HG03108 (cell line): Measurements from ENCODE around the gene CDK1.

Experiments used
- ATAC-seq: cut with Tn5 transposase; IDR thresholded peaks from one replicate; pipeline ENCODE4 v1.9.1; 2021; ENCODE audit warnings: moderate library complexity; ENCODE audit not compliant: unreplicated experiment

CDK1 gene

DNA sequence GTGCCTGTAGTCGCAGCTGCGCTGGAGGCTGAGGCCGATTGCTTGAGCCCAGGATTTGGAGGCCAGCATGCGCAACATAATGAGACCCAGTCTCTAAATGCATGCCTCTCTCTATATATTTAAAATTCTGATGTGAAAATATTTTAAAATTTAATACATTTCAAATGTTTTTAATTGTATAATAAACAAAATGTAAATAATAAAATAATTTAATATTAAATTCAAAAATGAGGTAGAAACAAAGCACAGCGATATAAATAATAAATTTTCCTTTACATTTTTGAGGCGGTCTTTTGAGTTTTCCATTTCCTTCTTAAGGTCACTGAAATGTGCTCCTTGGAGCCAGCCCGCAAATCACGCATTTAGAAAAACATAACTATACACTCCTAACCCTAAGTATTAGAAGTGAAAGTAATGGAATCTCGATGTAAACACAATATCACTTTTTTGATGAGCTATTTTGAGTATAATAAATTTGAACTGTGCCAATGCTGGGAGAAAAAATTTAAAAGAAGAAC lies 523 bp upstream of the CDK1 start:
- ATAC-seq: peak; percentile 4

DNA sequence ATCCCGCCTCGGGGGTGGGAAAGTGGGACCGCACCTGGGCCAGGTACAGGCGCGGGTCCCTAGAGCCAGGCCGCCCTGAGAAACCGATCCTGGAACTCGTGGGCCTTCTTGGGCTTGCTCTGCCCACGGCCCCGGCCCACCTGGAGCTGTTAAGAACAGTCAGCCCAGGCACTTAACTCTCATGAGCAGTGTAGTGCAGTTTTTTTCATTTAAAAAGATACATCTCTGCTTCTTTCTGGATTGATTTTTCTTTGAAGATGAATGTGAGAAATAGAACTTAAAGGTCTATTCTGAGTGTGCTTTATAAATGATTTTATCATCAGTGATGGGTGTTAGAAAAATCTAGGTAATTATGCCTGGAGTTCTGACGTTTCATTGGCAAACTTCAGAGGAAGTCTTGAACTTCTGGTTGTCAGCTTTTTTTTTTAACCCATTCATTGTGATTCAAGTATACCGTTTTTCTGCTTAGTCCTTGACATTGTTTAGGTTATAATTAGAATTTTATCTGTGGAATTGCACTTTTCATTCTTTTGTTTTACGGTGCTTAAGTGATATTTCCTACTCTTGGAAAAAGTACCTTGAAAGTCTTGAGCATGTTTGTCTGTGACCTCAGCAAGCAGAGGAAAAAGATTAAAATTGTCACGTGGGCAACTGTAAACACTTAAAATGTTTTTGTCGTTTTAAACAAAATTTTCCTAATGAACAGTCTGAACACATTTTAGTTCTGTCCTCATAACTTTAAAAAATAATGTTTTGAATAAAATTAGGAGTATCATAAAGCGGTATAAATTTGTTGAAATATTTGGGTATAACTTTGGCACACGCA lies 906 bp downstream of the CDK1 start:
- ATAC-seq: no peak

DNA sequence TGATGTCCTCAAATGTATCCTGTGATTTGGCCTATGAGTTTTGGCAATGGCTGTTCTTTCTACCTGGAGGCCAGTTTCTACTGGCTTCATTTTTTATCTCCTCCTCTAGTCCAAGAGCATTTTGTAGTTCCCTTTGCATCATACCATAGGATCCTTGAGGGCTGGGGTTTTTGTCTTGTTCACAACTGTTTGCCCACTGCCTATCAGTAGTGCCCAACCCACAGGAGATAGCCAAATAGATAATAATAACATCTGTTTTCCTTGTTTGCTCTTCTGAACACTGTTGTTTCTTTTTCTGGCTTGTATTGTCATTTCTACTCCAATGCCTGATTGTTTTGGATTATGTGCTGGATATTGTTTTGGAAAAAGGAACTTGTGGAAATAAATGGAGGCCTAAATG lies 3.4 kb downstream of the CDK1 start:
- ATAC-seq: no peak

DNA sequence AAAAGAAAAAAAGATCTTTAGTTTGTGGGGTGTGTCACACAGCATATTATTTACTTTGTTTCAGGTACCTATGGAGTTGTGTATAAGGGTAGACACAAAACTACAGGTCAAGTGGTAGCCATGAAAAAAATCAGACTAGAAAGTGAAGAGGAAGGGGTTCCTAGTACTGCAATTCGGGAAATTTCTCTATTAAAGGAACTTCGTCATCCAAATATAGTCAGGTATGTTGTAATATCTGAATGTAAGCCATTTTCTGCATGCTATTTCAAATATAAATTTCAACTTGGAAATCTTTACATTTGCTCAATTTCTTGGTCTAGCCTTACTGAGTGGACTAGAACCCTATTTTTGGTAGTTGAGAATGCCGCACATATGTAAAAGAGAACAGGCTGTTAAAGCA lies 6.4 kb downstream of the CDK1 start:
- ATAC-seq: no peak

DNA sequence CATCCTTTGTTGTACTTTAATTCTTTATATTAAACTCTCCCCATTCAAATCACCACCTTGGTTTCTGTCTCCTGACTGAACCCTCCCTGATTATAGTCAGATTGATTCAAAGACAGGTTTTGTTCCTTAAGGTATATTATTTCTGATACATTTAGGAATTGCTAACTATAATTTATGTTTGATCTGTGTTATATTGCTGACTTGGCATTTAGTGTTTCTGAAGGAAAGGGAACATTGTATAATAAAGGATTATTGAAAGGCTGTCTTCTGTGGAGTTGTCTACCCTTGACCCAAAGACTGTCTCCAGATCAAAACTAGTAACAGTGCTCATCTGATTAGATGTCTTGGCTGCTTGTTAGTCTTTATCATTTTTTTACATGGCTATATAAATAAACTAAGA lies 10.3 kb downstream of the CDK1 start:
- no peak for ATAC-seq

DNA sequence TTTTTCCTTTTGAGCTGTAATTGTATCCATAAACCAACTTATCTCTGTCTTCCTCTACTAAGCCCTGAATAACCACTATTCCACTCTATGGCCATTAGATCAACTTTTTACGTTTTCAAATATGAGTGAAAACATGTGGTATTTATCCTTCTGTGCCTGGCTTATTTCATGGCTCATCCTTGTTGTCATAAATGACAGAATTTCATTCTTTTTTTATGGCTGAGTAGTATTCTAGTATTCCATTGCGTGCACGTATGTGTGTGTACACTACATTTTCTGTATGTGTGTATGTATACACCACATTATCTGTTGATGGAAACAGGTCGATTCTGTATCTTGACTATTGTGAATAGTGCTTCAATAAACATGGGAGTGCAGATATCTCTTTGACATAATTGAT lies 11.1 kb downstream of the CDK1 start:
- no peak for ATAC-seq

DNA sequence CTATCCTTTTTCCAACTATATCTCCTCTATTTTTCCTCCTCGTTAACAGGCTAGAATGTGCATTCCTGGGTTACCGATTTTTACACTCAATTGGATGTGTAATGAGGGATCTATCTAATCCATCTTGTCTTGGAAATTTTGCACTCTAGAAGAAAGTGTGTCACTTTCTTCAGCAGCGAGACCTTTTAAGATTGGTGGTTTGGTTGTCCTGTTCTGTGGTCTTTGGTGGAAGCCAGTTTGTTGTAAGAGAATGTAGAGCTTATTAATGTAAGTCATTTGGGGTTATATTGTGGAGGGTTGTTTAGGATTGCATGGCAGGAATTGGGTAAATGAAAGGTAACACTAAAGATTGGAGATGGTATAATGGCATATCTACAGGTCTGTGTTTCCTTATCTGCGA lies 16.7 kb downstream of the CDK1 start:
- no peak for ATAC-seq

DNA sequence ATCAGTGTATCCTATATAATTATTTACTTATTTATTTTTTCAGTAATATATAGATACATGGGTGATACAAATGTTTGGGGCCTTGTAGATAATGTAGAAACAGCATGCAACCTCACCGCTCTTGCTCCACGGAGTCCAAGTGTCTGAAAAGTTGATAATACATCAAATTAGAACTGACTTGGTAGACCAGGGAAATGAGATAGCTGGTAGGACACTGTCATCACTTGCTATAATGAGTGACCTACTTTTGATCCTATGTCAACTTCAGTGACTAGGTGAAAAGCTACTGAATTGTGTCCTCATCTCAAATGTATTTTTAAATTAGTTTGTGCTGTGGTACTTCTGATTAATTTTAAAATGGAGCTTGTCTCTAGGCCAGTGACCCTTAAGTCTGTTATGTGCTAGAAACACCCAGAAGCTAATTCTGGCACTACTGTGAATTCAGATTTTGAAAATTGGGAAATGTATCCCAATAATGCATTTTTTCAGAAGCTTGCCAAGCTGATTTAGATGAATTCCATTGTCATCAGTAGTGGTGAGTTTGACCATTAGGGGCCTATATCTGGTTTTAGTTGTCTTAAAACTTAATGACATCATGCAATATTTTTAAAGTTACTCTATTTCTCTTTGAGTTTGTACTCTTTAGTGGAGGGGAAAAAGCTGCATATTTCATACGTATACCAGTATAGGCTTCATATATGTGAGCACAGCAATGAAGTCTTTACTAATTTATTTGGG lies 17.4 kb downstream of the CDK1 start:
- no peak for ATAC-seq

DNA sequence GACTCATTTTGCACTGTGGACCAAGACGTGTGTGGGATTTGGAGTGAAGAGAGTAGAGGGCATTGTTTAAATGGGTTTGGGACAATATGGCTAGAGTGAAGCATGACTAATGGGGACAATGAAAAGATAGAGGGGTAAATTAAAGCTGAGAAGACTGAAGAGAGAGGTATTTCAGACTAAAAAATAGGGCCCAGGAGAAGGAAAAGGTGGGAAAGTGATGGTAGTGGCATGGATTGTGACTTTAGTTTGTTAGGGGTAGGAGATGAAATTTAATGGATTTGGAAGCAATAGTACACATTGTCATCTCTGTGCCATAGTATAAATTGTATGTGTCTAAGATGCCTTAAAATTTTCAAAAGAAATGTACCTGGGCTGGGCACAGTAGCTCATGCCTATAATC lies 18.2 kb downstream of the CDK1 start:
- no peak for ATAC-seq

DNA sequence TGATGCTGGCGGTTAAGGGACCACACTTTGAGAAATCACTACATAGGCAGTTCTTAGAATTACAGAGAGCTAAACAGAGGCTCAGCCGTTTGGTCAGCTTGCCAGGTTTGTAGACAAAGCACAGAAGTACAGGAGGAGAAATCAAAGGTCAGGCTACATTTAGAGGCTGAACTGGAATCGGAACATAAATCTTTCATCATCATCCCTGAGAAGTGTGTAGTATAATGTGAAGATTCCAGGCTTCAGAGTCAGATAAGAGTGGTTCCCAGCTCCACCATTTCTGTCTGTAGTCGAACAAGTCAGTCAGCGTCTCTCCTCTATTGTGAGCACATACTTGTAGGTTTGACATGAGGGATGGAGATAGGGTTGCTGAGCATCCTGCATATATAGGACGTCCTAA lies 18.9 kb downstream of the CDK1 start:
- no peak for ATAC-seq

DNA sequence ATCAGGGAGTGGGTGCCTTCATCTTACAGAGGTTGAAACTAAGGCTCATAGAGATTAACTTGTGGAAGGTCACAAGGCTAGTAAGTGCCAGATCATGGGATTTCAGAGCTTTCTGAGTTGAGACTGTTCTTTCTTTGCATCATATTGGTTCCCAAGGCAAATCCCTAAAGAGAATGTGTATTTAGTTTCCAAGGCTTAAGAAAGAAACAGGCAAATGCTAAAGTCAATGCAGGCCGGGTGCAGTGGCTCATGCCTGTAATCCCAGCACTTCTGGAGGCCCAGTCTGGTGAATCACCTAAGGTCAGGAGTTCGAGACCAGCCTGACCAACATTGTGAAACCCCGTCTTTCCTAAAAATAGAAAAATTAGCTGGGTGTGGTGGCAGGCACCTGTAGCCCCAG lies 19.8 kb downstream of the CDK1 start:
- ATAC-seq: no peak

DNA sequence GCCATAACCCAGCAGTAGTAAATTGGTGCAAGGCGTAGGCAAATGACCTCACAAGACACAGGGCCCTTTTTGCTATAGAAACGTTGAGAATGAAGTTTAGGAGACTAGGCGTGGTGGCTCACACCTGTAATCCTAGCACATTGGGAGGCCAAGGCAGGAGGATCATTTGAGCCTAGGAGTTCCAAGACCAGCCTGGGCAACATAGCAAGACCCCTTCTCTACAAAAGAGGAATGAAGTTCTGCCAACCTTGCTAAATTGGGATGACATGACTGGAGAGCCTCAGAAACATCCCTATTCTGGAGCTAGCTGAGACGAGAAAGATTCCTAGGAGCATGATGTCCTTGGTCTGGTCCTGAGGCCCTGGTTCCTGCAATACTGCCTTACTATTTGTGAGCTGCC lies 20.6 kb downstream of the CDK1 start:
- ATAC-seq: no peak

DNA sequence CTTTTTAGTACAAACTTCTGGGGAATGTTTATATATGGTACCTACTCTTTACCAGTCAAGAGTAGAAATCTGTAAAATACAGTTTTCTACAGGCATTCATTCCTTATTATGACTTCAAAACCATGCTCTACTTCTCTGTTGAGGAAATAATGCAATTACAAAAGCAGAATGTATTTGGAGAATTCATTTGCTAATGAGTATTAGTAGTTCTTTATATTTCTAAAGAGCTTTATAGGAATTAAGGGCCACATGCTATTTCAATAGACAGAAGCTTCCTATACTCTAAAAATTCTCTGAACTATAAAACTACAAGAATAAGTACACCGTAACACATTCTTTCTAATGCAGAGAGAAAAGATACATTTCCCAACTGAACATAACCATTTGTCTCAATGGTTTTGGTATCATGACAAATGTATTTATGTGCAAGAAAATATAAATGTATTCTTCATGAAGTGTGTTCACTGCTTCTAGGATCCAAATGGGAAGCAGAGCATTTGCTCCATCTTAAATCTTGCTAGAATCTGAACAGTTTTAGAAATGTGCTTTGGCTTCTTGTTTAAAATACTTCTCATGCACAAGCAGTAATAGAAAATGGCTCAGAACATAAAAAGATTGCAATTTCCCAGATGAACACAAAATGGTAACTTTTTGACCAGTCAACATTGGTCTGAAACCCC lies 21.8 kb downstream of the CDK1 start:
- no peak for ATAC-seq

DNA sequence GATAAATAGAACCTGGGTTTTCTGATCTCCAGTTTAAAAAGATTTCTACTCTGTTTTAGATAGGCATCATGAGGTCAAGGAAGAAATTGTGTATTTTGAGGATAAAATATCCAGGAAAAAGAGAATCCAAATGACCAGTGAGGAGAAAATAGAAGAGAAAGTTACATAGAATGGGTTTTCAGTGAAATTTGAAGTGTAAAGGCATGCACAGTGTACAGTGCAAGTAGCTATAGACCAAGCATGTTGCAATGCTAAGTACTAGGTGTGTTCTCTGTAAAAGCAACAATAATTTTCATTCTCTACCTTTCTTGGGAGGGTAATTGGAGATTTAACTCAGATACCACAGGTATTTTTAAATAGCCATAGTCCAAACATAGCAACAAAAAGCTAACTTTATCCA lies 22.6 kb downstream of the CDK1 start:
- ATAC-seq: no peak

DNA sequence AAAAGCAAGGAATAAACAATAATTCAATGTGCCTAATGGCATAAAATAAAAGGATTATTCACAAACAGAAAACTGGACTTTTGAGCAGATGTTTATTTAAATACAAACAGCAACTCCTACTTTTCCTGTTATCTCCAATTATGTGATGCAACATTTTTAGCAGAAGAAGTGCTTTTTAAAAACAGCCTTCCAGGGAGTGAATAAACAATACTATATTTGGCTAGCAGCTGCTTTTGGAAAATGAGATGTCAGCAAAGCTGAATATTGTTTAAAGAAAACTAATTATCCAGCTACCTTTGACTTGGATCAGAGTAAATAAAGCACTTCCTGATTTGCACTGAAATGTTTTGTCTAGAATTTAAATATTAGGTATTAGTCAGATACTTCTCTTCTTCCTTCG lies 23.2 kb downstream of the CDK1 start:
- ATAC-seq: no peak

DNA sequence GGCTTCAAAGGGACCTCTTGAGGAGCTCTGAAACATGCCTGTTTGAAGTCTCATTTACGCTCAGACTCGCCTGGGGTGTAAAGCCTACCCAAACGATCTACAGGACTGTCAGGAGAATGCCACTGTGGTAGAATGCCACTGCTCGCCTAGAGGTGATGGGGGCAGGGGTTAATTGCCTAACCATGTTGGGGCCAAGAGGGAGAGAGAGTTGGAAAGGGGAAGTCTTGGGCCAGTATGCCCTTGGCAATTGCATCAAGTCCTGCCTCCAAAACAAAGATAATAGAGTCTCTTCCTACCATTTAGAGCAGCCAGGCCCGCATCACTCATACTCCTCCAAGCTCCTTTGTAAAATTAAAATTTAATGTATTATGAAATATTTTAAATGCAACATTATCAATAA lies 25.2 kb downstream of the CDK1 start:
- ATAC-seq: no peak

DNA sequence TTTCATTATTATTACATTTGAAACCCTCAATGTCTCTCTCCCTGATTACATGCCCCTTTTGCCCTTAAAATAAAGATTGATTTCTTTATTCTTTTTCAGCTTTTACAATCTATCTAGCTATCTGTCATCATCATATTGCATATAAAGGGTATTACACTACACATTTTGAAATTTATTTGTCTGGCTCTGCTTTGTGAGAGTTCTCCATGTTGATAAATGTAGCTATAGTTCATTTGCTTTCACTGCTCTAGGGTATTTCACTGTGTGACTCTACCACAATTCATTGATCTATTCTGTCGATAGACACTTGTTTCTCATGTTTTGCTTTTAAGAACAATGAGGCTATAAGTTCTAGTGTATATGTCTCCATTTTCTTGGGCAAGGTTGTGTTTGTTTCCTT lies 25.6 kb downstream of the CDK1 start:
- ATAC-seq: no peak

DNA sequence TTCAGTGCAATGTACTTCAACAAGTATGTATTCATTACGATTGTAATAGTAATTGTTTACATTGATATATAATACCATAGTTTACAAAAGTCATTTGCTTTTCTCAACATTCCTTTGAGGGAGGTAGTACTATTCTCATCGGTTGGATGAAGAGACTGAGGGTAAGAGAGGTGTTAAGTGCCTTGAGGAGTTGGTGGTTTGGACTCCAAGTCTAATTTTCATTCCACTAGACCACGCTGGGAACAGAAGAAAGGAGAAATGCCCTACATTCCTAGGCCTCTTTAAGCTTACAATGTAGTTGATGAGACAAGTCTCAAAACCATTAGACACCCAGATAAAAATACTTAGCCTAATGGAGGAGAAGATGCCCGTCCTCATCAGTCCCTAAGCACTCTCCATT lies 28.6 kb downstream of the CDK1 start:
- no peak for ATAC-seq

DNA sequence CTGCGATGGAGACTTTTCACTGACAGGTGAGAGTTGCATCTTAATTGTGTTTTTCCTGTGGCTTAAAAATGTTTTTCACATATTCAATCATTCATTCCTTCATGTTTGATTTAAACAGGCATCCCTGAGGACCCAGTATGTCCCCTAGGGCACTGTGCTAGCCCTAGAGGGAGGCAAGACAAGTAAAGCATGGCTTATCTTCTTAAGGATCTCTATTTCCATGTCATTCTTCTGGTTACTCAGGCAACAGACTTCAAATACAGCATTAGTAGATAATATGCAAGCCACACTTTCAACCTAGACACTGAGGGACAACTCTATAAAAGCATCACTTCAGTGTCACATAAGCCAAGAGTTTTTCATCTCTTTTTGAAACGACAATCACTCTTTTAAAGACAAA lies 29.2 kb downstream of the CDK1 start:
- no peak for ATAC-seq

DNA sequence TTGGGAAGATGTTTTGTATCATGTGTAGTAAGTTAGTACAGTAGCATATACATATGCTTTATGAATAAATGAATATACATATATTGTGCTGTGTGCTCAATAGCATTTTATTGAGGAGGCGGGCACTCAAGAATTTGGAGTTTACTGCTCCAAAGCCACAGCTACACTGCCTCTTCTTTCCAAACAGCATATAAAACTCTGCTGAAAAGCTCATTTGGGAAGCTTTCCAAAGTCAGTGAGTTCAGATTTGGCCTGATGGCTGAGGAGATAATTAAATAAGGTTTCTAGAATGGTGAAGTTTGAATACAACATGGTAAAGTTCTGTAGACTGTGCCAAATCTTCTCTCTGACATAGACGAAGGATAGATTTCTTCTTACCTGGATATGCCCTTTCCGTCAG lies 29.8 kb downstream of the CDK1 start:
- no peak for ATAC-seq

DNA sequence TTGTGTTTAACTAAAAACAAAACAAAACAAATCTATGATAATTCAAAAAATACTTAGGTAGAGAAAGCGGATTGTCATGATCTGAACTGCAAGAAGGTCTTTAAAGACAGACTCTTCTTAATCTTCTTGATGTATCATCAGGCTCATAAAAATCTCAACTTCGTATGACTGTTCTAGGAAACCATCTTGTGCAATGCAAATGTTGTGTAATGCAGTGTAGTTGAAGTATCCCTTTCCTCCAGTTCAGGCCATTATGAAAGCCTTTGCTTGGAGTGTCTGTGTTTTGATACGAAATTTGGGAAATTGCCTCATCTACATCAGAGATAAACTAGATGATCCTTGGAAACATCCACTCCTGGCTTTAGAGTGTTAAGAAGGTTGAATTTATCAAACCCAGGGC lies 30.9 kb downstream of the CDK1 start:
- ATAC-seq: no peak
